GM12872 (cell line): ENCODE data around the gene EXD3.

Experiments used
- CTCF ChIP-seq: IDR thresholded peaks from 3 replicates; pipeline ENCODE4 v1.5.1; 2011; ENCODE audit warnings: low read depth, mild to moderate bottlenecking, low read length, moderate library complexity; ENCODE audit not compliant: insufficient read depth

Gene EXD3

GRCh38 chr9:137271696-137272076 lies 151.3 kb downstream of the EXD3 start:
- no peak for TF ChIP-seq CTCF

GRCh38 chr9:137270929-137271695 lies 151.8 kb downstream of the EXD3 start:
- no peak for TF ChIP-seq CTCF

GRCh38 chr9:137269231-137269772 lies 153.7 kb downstream of the EXD3 start:
- TF ChIP-seq CTCF, result no peak

GRCh38 chr9:137268538-137269201 lies 154.3 kb downstream of the EXD3 start:
- no peak for TF ChIP-seq CTCF

GRCh38 chr9:137267933-137268355 lies 155.0 kb downstream of the EXD3 start:
- TF ChIP-seq CTCF, result no peak

- TF ChIP-seq CTCF, result no peak
Measured at GRCh38 chr9:137266585-137267453, 156.1 kb downstream of the EXD3 start.

- TF ChIP-seq CTCF, result no peak
Measured at GRCh38 chr9:137266162-137266527, 156.8 kb downstream of the EXD3 start.
